ENCODE results near the gene LSM10. TPM values are rescaled to one million over a fixed set of nuclear protein-coding genes. Genes with fewer than 3 reads are reported as not detected.

LSM10 gene
- total RNA-seq, 1 experiment from 2014 or later = 42.2 TPM

GRCh38 chr1:36389999-36390398 lies 7.7 kb downstream of the LSM10 start:
- no peak overlapping the region for H3K23ac ChIP-seq (ENCODE audit: insufficient read length, low read depth, low read length)
- H2AFZ ChIP-seq (ENCODE audit: low read length) = no peak overlapping the region
- no CpG with 5 or more reads among the region's 1 CpG for WGBS (ENCODE audit: extremely low coverage, insufficient read length, low lambda C conversion rate)
- H3K18ac ChIP-seq (ENCODE audit: insufficient read length, low read depth, low read length) = no peak overlapping the region
- H2BK5ac ChIP-seq (ENCODE audit: insufficient read length, low read length) = no peak overlapping the region
- Mint-ChIP-seq H3K27me3 (ENCODE audit: low read depth) (no peaks in the 10 kb centered on the region), H3K36me3 (ENCODE audit: insufficient read depth in 1 of 3, low read depth in 3 of 3) (peaks cover 15 to 48% (median 32%) of the 10 kb centered on the region in 3 experiments; a peak in 6 of 7 replicates), H3K4me3 (no peak overlapping the region), H3K4me1 (peaks cover 15 to 19% of the 10 kb centered on the region in 2 experiments), H3K9me3 (no peaks in the 10 kb centered on the region), H3K27ac (peak overlapping the region in 2 of 3 experiments; percentile 67 to 81; a peak in 3 of 7 replicates)
- no peak overlapping the region for H2BK12ac ChIP-seq (ENCODE audit: insufficient read length, low read depth, low read length)
- no peak overlapping the region for H4K91ac ChIP-seq (ENCODE audit: insufficient read length, low read depth, low read length)
- no peak for DNase-seq
- H3K4me2 ChIP-seq (ENCODE audit: insufficient read depth, insufficient read length, low read length) = no peak overlapping the region
- no peak overlapping the region for H3K56ac ChIP-seq (ENCODE audit: insufficient read length, low read depth, low read length)
- no peaks in the 10 kb centered on the region for H3K9me3 ChIP-seq (ENCODE audit: control insufficient read depth, low read depth, low read length)
- H3K79me2 ChIP-seq (ENCODE audit: insufficient read depth, low read length) = no peaks in the 10 kb centered on the region
- no peak for TF ChIP-seq CTCF (conservative IDR thresholded peaks at IDR 0.05)
- H3K27ac ChIP-seq (ENCODE audit: insufficient read length, low read depth, low read length) = no peak overlapping the region
- no peak overlapping the region for H2BK120ac ChIP-seq (ENCODE audit: low read depth, low read length, poor library complexity, severe bottlenecking)
- peaks cover 8% of the 10 kb centered on the region for H3K23me2 ChIP-seq (ENCODE audit: insufficient read length, low read depth, low read length, poor library complexity, severe bottlenecking)
- H3K79me1 ChIP-seq (ENCODE audit: insufficient read depth, low read depth, low read length, poor library complexity, severe bottlenecking) = no peaks in the 10 kb centered on the region
- H3K9ac ChIP-seq (ENCODE audit: extremely low read depth, insufficient read length, low read length) = no peak overlapping the region
- H4K8ac ChIP-seq (replicated peaks; ENCODE audit: insufficient read length, low read depth, low read length) = no peak overlapping the region
- no peaks in the 10 kb centered on the region for H4K20me1 ChIP-seq (ENCODE audit: control insufficient read depth, insufficient read depth, insufficient read length)
- peaks cover 2% of the 10 kb centered on the region; the same call in 1 of the 2 replicates for H3K4me1 ChIP-seq (ENCODE audit: insufficient read depth, low read length)
- no peaks in the 10 kb centered on the region for H3K27me3 ChIP-seq (ENCODE audit: insufficient read depth, low read length)
- no peak overlapping the region for H3T11ph ChIP-seq (ENCODE audit: low read length)
- H4K5ac ChIP-seq (ENCODE audit: insufficient read length, low read depth, low read length) = no peak overlapping the region
- no peak overlapping the region for H2BK20ac ChIP-seq (ENCODE audit: low read depth, low read length, poor library complexity, severe bottlenecking)
- H3K14ac ChIP-seq (ENCODE audit: insufficient read depth, low read length) = no peak overlapping the region
- H2BK15ac ChIP-seq (ENCODE audit: low read depth, low read length) = no peak overlapping the region
- no peak overlapping the region for H2AK5ac ChIP-seq (ENCODE audit: insufficient read length, low read length)
- H3K4ac ChIP-seq (ENCODE audit: low read depth, low read length) = no peak overlapping the region
